HG03342 (cell line): ENCODE measurements around the gene LRRN4.
"Not testable (repeated sequence)": the region's sequence is repeated elsewhere in the genome, so short reads cannot be mapped to it uniquely, and the experiment has no call there.

Experiments
- ATAC-seq: cut with Tn5 transposase; IDR thresholded peaks from one replicate; pipeline ENCODE4 v1.9.1; 2021; ENCODE audit warnings: mild to moderate bottlenecking, moderate library complexity; ENCODE audit not compliant: unreplicated experiment

The LRRN4 gene

DNA sequence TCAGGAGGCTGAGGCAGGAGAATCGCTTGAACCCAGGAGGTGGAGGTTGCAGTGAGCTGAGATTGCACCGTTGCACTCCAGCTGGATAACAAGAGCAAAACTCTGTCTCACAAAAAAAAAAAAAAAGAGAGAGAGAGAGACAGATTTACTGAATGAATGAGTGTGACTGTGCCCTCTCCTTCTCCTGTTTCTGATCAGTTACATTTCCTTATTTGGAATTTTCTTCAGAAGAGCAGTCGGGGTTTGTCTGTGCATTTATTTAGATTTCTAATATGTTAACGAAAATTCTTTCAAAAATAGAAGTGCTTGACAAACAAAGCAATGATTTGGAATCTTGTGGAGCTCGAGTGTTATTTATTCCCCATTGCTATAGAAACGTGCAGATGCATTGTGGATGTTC, 6.4 kb upstream of the LRRN4 start:
- ATAC-seq = no peak

DNA sequence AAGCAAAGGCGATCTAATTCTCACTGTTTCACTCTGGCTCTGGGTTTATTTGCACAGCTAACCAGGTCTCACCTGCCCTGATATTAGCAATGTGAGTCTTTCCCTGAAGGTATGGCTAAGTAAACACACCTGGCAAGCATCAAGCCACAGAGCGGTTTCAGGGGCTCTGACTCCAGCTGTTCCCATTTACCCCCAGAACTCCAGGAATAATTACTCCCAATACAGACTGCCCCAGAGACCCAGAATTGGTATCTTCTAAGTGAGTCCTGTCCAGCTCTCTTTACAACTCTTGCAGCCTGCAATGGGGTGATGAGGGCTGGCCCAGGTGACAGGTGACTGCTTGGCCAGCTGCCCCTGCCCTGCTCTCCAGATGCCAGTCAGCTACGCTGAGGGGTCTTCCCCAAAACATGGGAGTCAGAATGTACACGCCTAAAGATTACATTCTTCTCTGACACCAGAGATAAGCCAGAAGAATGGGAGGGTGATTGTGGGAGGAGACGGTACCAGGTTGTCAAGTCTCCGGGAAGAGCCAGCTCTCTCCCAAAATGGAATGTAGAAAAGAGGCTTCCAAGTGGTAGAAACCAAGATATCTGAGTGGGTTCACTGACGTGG, 4.9 kb upstream of the LRRN4 start:
- ATAC-seq = no peak

DNA sequence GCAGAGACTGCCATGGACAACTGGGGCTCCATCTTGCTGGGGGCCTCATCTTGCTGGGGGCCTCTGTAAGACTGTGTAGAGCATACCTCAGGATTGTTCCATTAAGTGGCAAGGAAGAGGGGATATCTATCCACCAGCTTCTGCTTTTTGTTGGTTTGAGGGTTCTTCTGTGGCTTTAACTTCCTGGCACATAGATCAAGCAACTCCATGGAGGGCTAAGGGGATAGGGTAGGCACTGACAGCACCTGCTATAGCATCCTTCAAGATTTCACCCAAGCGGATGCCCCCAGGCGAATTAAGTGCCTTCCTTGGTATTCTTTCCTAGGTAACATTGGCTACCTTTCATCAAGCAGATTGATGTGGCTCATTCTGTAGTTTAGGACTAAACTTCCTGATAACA, 3.8 kb upstream of the LRRN4 start:
- no peak for ATAC-seq

DNA sequence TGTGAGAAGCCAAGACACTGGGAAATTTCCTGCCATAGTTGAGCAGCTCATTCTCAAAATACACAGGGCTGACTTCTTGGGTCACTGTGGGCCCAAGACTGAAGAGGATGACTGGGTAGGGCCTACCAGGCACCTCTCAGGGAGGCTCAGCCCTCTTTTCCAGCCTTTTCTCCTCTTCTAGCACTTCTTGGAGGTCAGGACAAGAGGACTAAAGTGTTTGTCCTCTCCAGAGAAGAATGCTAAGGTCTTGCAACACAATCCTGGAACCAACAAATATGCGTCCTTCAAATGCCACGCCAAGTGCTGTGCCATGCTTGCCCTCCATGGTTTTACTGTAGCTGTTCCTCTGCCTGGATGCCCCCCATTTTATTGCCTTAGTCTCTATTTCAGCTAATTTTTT, 3.3 kb upstream of the LRRN4 start:
- ATAC-seq = no peak

DNA sequence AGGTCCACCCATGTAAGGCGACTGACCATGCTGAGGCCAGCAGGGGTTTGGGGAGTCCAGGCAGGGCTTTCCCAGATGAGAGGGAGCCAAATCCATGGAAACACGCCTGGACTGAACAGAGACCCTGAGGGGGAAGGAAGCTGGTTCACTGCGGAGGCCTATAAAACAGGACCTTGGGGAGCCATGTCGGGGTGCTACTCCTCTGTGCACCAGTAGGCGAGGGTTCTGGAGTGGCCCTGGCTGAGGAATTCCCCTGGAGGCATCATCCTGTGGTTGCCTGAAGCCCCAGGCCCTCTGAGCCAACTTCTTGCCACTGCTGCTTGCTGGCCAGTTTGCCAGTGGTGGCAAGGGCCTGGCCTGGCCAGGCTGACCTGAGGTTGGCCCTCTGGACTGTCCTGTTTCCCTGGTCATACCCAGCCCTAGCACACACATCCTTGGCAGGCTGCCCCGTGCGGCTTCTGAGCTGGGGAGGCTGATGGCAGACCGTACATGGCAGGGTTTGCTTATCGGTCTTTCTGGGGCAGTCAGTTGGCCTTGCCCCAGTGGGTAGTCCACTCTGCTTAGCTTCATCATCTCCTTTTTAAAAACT, 2.2 kb upstream of the LRRN4 start:
- no peak for ATAC-seq

DNA sequence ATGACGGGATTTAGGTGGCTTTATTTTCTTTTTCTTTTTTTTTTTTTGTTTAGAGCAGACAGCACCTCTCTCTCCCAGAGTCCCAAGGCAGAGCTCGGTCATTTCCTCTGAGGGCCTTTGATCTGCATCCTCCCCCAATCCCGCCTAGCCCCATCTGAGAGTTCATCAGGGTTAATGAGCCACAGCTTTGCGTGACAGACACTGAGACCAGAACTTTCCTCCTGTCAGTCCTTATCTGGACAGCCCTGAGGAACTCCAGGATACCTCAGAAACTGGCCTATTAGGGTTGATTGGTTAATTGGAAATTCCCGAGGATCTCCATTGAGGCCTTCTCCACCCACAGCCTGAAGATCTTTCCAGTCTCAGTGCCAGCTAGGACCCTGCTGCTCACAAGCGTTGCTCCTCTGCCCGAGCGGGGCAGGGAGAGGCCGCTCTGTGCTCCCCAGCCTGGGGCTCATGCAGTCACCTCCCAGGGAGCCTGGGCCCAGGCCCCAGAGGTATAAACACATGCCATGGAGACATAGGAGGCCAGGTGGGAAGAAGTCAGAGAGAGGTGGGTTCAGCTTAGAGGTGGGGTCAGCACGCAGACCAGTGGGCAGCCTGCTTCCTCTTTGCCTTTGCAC, 1.4 kb upstream of the LRRN4 start:
- no peak for ATAC-seq

DNA sequence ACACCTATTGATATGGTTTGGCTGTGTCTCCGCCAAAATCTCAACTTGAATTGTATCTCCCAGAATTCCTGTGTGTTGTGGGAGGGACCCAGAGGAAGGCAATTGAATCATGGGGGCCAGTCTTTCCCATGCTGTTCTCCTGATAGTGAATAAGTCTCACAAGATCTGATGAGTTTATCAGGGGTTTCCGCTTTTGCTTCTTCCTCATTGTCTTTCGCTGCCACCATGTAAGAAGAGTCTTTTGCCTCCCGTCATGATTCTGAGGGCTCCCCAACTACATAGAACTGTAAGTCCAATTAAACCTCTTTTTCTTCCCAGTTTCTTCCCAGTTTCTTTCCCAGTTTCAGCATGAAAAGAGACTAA, 810 bp upstream of the LRRN4 start:
- ATAC-seq = not testable (repeated sequence)

DNA sequence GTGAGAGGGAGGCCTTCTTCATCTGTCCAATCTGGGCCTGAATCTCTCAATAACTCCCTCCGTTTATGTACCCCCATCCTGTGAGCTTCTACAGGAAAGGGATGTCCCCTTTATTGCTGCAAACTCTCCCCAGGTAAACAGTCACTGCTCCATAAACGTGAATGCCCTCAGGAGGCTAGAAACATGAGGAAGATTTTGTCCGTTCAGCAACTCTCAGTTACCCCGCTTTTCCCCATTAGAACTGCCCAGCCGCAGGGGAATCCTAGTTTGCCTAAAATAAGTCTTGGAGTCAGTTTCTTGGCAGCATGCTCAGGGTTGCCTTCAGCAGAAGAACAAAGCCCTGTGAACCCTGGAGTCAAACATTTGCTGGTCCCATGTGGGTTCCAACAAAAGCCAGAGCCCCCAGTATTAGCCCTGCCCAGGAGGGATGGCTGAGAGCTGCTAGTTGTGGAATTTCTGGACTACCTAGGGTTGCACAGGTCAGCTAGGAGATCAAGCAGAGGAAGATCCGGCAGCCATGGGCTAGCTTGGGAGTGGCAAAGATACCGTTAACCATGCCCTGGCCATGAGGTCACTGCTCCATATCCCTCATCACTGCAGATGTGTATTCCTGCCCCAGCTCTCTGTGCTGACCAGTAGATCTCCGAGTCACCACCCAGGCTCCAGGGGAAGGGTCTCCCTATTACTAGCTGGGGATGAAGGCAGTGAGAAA, 640 bp downstream of the LRRN4 start:
- ATAC-seq = no peak

DNA sequence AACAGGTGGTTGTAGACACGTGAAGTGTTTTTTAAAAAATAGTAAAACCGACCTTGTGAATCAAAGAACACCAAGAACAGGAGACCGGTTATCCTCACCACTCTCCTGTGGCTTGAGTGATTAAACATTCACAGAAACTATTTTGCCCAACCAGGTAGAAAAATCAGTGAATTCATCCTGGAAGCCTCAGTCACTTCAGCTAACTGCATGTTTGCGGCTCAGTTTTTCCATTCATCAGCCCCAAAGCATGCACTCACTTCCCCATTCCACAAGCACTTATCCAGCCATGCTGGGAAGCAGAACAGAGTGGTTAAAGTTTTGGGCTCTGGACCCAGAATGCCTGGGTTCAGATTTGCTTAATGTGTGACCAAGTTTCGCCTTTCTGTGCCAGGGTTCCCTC, 2.4 kb downstream of the LRRN4 start:
- ATAC-seq = no peak

DNA sequence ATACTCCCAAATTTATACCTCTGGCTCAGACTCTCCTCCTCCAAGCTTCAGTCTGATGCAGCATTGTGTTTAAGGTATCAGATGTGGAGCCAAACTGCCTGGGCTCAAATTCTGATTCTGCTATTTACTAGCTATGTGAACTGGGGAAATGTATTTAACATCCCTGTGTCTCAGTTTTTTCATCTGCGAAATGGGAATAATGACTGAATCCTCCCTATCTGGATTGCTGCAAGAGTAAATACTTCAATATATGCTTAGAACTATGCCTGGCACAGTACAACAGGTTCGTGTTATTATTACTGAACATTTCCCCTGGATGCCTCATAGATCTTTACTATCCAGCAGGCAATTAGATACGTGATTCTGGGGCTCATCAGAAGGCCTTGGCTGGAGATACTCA, 5.5 kb downstream of the LRRN4 start:
- ATAC-seq = no peak

DNA sequence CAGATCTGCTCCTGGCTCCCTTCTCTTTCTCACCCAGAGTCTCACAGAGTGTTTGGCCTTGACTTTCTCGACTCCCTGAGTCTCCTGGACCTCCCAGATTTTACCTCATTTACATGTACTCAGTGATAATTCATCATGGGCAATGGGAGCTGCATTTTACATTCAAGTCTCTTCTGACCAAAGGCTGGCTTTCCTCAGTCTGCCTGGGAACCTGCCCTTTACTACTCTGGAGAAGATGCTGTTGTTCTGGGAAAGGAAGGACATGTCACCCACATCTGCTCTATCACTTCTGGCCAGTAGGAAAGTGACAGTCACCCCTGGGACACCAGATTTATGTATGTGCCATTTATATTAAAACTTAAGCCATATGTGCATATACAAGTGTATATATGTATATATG, 7.4 kb downstream of the LRRN4 start:
- ATAC-seq = no peak

DNA sequence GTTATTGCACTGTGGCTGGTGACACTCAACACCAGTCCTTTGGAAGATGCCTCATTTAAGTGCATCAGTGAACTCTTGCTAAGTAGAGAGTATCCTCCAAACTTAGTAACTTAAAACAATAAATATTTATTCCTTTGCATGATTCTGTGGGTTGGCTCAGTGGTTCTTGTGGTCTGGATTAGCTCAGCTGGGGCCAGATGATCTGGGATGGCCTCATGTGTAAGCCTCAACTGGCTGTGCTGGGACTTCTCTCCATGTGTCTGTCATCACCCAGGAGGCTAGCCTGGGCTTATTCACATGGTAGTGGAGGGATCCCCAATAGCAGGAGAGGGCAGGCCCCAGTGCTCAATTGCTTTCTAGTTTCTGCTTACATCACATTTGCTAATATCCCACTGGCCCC, 8.3 kb downstream of the LRRN4 start:
- no peak for ATAC-seq

DNA sequence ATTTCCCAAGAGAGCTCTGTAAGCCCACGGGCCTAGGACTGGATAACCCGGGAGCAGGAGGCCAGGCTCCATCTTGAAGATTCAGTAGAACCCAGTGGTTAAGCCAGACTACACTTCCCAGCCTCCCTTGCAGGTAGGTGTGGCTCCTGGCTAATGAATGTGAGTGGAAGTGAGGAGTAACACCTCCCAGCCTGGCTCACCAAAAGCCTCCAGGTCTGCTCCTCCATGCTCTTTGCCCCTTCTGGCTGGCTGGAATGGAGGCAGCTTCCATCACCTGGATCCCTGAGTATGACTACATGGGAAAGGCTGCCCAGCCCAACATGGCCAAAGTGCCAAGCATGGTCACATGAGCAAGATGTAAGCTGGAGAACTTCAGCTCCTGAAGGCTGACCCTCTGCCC, 9.7 kb downstream of the LRRN4 start:
- no peak for ATAC-seq

DNA sequence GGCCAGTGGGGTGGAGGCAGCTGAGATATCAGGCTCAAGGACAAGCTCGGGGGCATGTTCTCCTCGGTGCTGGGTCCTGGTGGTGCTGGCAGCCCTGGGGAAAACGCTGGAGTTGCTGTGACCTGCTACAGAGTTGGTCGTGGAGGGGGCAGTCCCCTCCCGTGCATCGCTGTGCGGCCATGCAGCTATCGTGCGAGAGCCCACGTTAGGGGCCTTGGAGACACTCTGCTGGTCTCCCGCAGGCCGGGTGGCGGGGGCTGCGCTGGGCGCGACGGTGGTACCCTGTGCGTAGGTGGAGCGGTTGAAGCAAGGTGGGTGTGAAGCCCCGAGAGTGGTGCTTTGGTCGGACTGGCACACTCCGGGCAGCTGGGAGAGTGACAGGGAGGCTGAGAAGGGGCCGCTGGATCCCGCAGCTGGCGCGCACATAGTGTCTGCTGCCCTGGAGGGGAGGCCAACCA, 12.0 kb downstream of the LRRN4 start:
- no peak for ATAC-seq

DNA sequence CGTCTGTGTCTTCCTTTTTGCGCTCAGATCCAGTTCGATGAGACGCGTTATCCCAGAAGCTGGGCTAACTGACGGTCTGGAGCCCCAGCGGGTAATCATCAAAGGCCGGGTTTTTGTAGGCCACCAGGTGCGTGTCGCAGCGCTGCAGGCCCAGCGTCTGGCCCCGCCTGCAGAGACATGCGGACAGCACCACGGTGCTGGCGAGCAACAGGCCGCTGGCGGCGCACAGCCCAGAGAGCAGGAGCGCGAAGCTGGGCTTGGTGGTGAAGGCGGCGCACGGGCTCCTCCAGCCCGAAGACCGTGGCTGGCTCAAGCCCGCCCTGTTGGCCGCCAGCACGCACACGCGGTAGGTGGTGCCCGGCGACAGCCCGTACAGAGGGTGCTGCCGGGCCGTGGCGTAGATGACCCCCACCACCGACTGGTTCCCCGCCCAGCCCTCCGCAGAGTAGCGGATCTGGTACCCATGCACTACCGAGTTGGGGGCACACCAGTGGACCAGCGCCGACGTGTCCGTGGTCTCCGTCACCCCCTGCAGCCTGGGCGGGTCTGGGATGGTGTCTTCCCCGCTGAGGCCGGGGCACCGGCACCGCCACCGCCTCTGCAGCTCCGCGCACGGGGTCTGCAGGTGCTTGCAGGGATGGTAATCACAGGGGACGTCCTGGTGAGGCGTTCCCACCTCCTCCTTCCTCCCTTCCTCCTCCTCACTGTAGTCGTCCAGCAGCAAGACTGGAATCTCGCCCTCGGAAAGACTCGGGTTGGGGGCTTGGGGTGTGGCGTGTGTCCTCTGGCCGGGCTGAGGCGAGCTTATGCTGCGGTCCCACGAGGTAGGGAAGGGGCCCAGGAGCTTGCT, 12.7 kb downstream of the LRRN4 start:
- ATAC-seq = no peak

DNA sequence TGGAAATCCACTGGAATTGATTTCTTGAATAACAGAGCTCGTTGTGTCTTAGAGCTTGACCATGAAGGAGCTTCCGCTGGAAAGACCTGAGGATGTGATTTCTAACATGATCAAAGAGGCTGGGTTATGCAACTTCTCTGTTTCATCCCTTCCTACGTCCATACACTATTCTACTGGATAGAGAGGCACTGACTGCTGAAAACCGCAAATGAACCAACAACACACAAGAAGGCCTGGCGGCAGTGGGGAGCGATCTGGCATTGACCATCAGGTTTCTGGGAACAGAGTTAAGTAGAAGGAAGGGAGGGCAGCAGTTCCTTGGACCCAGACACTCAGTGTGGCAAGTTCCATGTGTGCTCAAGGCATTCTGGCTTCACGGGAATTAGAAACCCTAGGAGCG, 13.3 kb downstream of the LRRN4 start:
- ATAC-seq = no peak

DNA sequence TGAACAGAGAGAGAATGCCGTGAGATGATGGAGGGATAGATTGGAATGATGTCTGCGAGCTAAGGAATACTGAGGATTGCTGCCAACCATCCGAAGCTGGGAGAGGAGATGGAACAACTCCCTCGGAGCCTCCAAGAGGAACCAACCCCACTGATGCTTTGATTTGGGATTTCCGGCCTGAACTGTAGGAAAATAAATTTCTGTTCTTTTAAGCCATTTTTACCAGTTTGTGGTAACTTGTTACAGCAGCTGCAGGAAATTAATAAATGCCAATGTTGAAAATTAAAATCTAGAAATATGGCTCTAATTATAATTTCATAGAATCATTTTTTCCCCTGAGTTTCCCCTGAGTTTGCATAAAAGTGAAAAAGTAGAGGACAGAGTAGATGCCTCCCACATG, 14.1 kb downstream of the LRRN4 start:
- ATAC-seq = no peak

DNA sequence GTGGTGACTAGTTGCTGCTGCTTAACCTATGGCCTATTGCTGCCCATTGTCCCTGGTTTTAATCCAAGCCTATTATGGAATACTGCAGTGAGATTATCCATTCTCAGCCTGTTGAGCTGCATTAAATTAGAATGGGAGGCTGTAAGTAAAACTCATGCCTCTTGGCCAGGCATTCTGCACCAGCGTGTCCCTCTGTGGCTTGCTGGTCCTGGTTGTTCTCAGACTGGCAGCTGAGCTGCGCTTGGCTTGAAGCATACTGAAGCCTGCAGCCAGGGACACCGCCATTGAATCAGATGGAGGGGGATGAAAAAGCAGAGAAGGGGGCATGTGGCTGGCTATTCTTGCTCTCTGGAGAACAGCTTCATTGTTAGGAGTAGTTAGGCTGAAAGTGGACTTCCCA, 15.6 kb downstream of the LRRN4 start:
- ATAC-seq = no peak

DNA sequence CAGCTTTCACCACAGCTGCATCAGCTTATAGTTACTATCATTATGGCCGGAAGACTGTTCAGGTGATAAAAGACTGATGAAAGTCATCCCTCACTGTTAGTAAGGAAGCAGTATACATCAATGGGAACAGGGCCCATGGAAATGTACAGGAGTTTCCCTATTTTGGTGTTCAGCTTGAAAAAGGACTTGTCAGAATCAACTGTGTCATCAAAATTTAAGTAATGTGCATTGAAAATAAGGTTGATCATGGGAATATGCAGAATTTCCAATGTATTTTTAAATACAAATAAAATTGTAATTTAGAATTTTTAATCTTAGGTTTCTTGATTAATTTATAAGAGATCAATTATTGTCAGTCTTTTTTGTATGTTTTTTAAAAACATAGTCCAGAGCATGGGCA, 16.8 kb downstream of the LRRN4 start:
- no peak for ATAC-seq

DNA sequence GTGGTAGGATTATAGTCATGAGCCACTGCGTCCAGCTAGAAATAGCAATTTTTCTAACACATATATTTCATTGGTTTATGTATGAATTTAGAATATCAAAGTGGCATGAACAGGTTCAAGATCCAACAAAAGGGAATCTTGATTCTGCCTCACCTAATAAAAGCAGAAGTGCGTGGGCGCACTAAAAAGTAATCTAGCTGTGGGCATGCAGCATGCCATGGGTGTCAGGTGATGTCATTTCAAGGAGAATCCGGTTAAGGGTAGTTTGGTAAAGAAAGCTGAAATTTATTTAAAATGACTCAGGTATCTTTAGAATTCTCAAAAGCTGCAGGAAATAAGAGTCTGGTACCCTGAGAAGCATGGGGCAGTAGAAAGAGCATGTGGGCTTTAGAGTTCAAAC, 17.6 kb downstream of the LRRN4 start:
- ATAC-seq = no peak
